Uterus (tissue), 2 donors: ENCODE data around the gene PSMC3IP.

Experiments used
- CTCF ChIP-seq, 4 experiments: fragments of 200-600 bp in 2 of 4; fragments of 450-650 bp in 2 of 4; sonication (generic) in 2 of 4; IDR thresholded peaks; one replicate each; pipeline ENCODE4 v1.5.1; 2016 to 2019; ENCODE audit warnings: antibody characterized with exemption in 4 of 4, mild to moderate bottlenecking in 2 of 4, moderate library complexity in 1 of 4
- POLR2A ChIP-seq, 2 donors: fragments of 450-650 bp; IDR thresholded peaks; one replicate each; pipeline ENCODE4 v1.6.1; 2016; ENCODE audit warnings: antibody characterized with exemption in 2 of 2, mild to moderate bottlenecking in 1 of 2, moderate library complexity in 1 of 2

GRCh38 chr17:42560246-42560645, 17.3 kb downstream of the PSMC3IP start:
- TF ChIP-seq CTCF (IDR thresholded peaks at IDR 0.05), result no peak
- no peak for TF ChIP-seq POLR2A (IDR thresholded peaks at IDR 0.05)
